Liver (tissue), 3 donors: ENCODE data around the gene EEF2K.

Source experiments
- RXRA ChIP-seq, 2 donors: IDR thresholded peaks; 2 replicates each; pipeline ENCODE4 v1.6.1; 2017 to 2018; ENCODE audit warnings: antibody characterized with exemption in 2 of 2, mild to moderate bottlenecking in 1 of 2
- SP1 ChIP-seq: IDR thresholded peaks from 2 replicates; pipeline ENCODE4 v1.6.1; 2018; ENCODE audit warnings: antibody characterized with exemption, mild to moderate bottlenecking
- TAF1 ChIP-seq: conservative IDR thresholded peaks from 2 replicates; pipeline ENCODE4 v1.6.1; 2016; ENCODE audit warnings: antibody characterized with exemption, mild to moderate bottlenecking
- YY1 ChIP-seq: IDR thresholded peaks from 2 replicates; pipeline ENCODE4 v1.6.1; 2016; ENCODE audit warnings: antibody characterized with exemption, mild to moderate bottlenecking
- TF ChIP-seq, protein P1 (sequence below): fragments of 150-350 bp; IDR thresholded peaks from 2 replicates; pipeline ENCODE4 v1.5.1; 2017; ENCODE audit warnings: improper control_type of control experiment, low read depth, low read length; ENCODE audit not compliant: missing input control
- TF ChIP-seq, protein P2 (sequence below): IDR thresholded peaks from 2 replicates; pipeline ENCODE4 v1.6.1; 2016; ENCODE audit warnings: antibody characterized with exemption
- TF ChIP-seq, protein P3 (sequence below): IDR thresholded peaks from 2 replicates; pipeline ENCODE4 v1.6.1; 2016; ENCODE audit warnings: antibody characterized with exemption
- TF ChIP-seq, protein P4 (sequence below): IDR thresholded peaks from 2 replicates; pipeline ENCODE4 v1.6.1; 2016; ENCODE audit warnings: antibody characterized with exemption, mild to moderate bottlenecking
- TF ChIP-seq, protein P5 (sequence below): IDR thresholded peaks from 2 replicates; pipeline ENCODE4 v1.6.1; 2016; ENCODE audit warnings: antibody characterized with exemption
- donor health status: healthy.
- donor health status: healthy.

DNA sequence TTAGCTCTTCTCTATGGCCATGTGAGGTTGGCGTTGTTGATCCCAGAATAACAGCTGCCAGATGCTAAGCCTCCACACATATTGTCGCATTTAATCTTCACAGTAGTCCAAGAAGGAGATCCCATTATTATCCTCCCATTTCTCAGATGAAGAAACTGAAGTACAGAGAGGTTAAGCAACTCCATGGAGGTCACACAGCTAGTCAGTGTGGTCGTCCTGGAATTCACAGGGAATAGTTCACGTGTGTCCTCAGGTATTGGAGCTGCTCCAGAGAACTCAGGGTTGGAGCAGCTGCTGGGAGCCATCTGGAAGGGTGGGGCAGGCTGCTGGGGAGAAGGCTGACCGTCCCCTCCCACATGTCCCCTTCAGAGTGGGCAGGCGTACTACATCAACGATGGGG lies 24.2 kb upstream of the EEF2K start:
- TF ChIP-seq TAF1: no peak
- no peak for TF ChIP-seq RXRA (IDR thresholded peaks at IDR 0.05)
- TF ChIP-seq, protein P1, sequence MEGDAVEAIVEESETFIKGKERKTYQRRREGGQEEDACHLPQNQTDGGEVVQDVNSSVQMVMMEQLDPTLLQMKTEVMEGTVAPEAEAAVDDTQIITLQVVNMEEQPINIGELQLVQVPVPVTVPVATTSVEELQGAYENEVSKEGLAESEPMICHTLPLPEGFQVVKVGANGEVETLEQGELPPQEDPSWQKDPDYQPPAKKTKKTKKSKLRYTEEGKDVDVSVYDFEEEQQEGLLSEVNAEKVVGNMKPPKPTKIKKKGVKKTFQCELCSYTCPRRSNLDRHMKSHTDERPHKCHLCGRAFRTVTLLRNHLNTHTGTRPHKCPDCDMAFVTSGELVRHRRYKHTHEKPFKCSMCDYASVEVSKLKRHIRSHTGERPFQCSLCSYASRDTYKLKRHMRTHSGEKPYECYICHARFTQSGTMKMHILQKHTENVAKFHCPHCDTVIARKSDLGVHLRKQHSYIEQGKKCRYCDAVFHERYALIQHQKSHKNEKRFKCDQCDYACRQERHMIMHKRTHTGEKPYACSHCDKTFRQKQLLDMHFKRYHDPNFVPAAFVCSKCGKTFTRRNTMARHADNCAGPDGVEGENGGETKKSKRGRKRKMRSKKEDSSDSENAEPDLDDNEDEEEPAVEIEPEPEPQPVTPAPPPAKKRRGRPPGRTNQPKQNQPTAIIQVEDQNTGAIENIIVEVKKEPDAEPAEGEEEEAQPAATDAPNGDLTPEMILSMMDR: no peak
- TF ChIP-seq, protein P2, sequence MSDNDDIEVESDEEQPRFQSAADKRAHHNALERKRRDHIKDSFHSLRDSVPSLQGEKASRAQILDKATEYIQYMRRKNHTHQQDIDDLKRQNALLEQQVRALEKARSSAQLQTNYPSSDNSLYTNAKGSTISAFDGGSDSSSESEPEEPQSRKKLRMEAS: no peak
- TF ChIP-seq SP1: no peak
- TF ChIP-seq, protein P3, sequence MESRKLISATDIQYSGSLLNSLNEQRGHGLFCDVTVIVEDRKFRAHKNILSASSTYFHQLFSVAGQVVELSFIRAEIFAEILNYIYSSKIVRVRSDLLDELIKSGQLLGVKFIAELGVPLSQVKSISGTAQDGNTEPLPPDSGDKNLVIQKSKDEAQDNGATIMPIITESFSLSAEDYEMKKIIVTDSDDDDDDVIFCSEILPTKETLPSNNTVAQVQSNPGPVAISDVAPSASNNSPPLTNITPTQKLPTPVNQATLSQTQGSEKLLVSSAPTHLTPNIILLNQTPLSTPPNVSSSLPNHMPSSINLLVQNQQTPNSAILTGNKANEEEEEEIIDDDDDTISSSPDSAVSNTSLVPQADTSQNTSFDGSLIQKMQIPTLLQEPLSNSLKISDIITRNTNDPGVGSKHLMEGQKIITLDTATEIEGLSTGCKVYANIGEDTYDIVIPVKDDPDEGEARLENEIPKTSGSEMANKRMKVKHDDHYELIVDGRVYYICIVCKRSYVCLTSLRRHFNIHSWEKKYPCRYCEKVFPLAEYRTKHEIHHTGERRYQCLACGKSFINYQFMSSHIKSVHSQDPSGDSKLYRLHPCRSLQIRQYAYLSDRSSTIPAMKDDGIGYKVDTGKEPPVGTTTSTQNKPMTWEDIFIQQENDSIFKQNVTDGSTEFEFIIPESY: no peak
- TF ChIP-seq, protein P4, sequence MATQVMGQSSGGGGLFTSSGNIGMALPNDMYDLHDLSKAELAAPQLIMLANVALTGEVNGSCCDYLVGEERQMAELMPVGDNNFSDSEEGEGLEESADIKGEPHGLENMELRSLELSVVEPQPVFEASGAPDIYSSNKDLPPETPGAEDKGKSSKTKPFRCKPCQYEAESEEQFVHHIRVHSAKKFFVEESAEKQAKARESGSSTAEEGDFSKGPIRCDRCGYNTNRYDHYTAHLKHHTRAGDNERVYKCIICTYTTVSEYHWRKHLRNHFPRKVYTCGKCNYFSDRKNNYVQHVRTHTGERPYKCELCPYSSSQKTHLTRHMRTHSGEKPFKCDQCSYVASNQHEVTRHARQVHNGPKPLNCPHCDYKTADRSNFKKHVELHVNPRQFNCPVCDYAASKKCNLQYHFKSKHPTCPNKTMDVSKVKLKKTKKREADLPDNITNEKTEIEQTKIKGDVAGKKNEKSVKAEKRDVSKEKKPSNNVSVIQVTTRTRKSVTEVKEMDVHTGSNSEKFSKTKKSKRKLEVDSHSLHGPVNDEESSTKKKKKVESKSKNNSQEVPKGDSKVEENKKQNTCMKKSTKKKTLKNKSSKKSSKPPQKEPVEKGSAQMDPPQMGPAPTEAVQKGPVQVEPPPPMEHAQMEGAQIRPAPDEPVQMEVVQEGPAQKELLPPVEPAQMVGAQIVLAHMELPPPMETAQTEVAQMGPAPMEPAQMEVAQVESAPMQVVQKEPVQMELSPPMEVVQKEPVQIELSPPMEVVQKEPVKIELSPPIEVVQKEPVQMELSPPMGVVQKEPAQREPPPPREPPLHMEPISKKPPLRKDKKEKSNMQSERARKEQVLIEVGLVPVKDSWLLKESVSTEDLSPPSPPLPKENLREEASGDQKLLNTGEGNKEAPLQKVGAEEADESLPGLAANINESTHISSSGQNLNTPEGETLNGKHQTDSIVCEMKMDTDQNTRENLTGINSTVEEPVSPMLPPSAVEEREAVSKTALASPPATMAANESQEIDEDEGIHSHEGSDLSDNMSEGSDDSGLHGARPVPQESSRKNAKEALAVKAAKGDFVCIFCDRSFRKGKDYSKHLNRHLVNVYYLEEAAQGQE: no peak
- TF ChIP-seq YY1: no peak
- TF ChIP-seq, protein P5, sequence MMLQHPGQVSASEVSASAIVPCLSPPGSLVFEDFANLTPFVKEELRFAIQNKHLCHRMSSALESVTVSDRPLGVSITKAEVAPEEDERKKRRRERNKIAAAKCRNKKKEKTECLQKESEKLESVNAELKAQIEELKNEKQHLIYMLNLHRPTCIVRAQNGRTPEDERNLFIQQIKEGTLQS: no peak
